Endothelial cell of umbilical vein (primary cell): Measurements from ENCODE around the gene UBE2E3. TPM values are rescaled to one million over a fixed set of nuclear protein-coding genes. Genes with fewer than 3 reads are reported as not detected.

Source experiments
- BruUV-seq: library from RNA; stranded (reverse); fragments of 400-500 nt; replicated peaks from 2 replicates; lab custom pipeline; 2021; lab: Mats Ljungman, UMichigan
- CTCF ChIA-PET: fragments of 300-600, 350-600 bp; sonication (Branson Sonifier 250); formaldehyde crosslinking; loops from one replicate; lab custom pipeline; 2021; ENCODE audit warnings: antibody characterized with exemption, inconsistent platforms; lab: Charles Lee
- POLR2A ChIA-PET: fragments of 300-600, 350-600 bp; sonication (Branson Sonifier 250); formaldehyde crosslinking; loops from one replicate; lab custom pipeline; 2021; ENCODE audit warnings: antibody characterized with exemption, inconsistent platforms; lab: Charles Lee
- DNase-seq: peaks from one replicate; pipeline ENCODE4 v3.0.0-alpha.2; 2011; ENCODE audit warnings: low read depth, low spot score
- FAIRE-seq: peaks from 2 replicates; lab custom pipeline; 2011; peaks lifted over from hg19 to GRCh38; lab: Jason Lieb, UNC
- H2AFZ ChIP-seq: 2 replicates; pipeline ENCODE4 v1.6.0; 2012; ENCODE audit warnings: low read depth, low read length, control low read depth, inconsistent platforms
- H3K27ac ChIP-seq: 2 replicates; pipeline ENCODE4 v1.5.1; 2011; ENCODE audit warnings: low read depth, mild to moderate bottlenecking, control low read depth, low read length, moderate library complexity; ENCODE audit not compliant: insufficient read depth
- H3K27me3 ChIP-seq, 2 experiments: 2 replicates each; pipeline versions ENCODE4 v1.6.0 to v1.6.1; 2011; ENCODE audit warnings: low read length in 2 of 2, mixed read lengths in 1 of 2; ENCODE audit not compliant: control insufficient read depth in 2 of 2, insufficient read depth in 2 of 2
- H3K36me3 ChIP-seq, 2 experiments: 2 replicates in 1 of 2; 3 replicates in 1 of 2; pipeline ENCODE4 v1.5.1; 2011; ENCODE audit warnings: low read length in 2 of 2, mild to moderate bottlenecking in 1 of 2, moderate library complexity in 1 of 2; ENCODE audit not compliant: control insufficient read depth in 2 of 2, insufficient read depth in 2 of 2; ENCODE audit errors: extremely low read depth in 1 of 2
- H3K4me1 ChIP-seq: 3 replicates; pipeline ENCODE4 v1.5.1; 2011; ENCODE audit warnings: mild to moderate bottlenecking, low read length; ENCODE audit not compliant: control insufficient read depth, insufficient read depth; ENCODE audit errors: extremely low read depth
- H3K4me2 ChIP-seq: 2 replicates; pipeline ENCODE4 v1.6.1; 2011; ENCODE audit warnings: low read length, control low read depth, mixed read lengths; ENCODE audit not compliant: insufficient read depth
- H3K4me3 ChIP-seq, 3 experiments: fragments of 200-600 bp in 1 of 3; sonication (generic), shearing (Covaris generic) in 1 of 3; replicated peaks in 1 of 3; 2 replicates each; pipeline ENCODE4 v1.5.1; 2011 to 2016; ENCODE audit warnings: control low read depth in 3 of 3, low read length in 3 of 3, mild to moderate bottlenecking in 2 of 3, inconsistent platforms in 1 of 3, low read depth in 1 of 3, moderate library complexity in 1 of 3; ENCODE audit not compliant: insufficient read depth in 1 of 3
- H3K79me2 ChIP-seq: 2 replicates; pipeline ENCODE4 v1.6.0; 2012; ENCODE audit warnings: low read length, inconsistent platforms; ENCODE audit not compliant: control insufficient read depth, insufficient read depth
- H3K9ac ChIP-seq: replicated peaks from 2 replicates; pipeline ENCODE3; 2011; ENCODE audit warnings: low read length, control low read depth; ENCODE audit not compliant: insufficient read depth; ENCODE audit errors: extremely low read depth
- H3K9me1 ChIP-seq: replicated peaks from 3 replicates; pipeline ENCODE4 v1.6.0; 2011; ENCODE audit warnings: mild to moderate bottlenecking, low read length; ENCODE audit not compliant: control insufficient read depth, insufficient read depth; ENCODE audit errors: extremely low read depth
- H3K9me3 ChIP-seq: replicated peaks from 2 replicates; pipeline ENCODE4 v1.5.1; 2012; ENCODE audit warnings: low read length, inconsistent platforms; ENCODE audit not compliant: control insufficient read depth, insufficient read depth
- H4K20me1 ChIP-seq: replicated peaks from 2 replicates; pipeline ENCODE3; 2011; ENCODE audit warnings: mild to moderate bottlenecking, low read length; ENCODE audit not compliant: control insufficient read depth, insufficient read depth; ENCODE audit errors: extremely low read depth
- CTCF ChIP-seq, 2 donors: IDR thresholded peaks; 1 replicate in 1 of 2; 2 replicates in 1 of 2; pipeline ENCODE4 v1.5.1; 2011; ENCODE audit warnings: low read length in 2 of 2, mild to moderate bottlenecking in 2 of 2, moderate library complexity in 2 of 2, control low read depth in 1 of 2, inconsistent platforms in 1 of 2, low read depth in 1 of 2; ENCODE audit not compliant: insufficient read depth in 1 of 2; ENCODE audit errors: extremely low read depth in 1 of 2
- EZH2 ChIP-seq: IDR thresholded peaks from 2 replicates; pipeline ENCODE4 v1.6.1; 2012; ENCODE audit warnings: borderline replicate concordance, low read depth, mild to moderate bottlenecking, moderate library complexity, low read length, inconsistent platforms; ENCODE audit not compliant: severe bottlenecking
- FOS ChIP-seq: IDR thresholded peaks from 2 replicates; pipeline ENCODE4 v1.6.1; 2011; ENCODE audit warnings: mild to moderate bottlenecking, low read length, moderate library complexity, borderline replicate concordance; ENCODE audit not compliant: insufficient read depth
- GATA2 ChIP-seq: IDR thresholded peaks from 2 replicates; pipeline ENCODE4 v1.7.0; 2011; ENCODE audit warnings: low read depth, mild to moderate bottlenecking, moderate library complexity, mixed read lengths, low read length; ENCODE audit not compliant: insufficient read length, insufficient read depth
- JUN ChIP-seq: IDR thresholded peaks from 2 replicates; pipeline ENCODE4 v1.6.1; 2011; ENCODE audit warnings: borderline replicate concordance, low read depth; ENCODE audit not compliant: insufficient read length, insufficient read depth
- MAX ChIP-seq: IDR thresholded peaks from 2 replicates; pipeline ENCODE4 v1.6.1; 2011; ENCODE audit not compliant: insufficient read depth, insufficient read length
- MYC ChIP-seq: IDR thresholded peaks from one replicate; pipeline ENCODE4 v1.6.1; 2011; ENCODE audit warnings: mild to moderate bottlenecking, low read depth, low read length
- POLR2A ChIP-seq: IDR thresholded peaks from 2 replicates; pipeline ENCODE4 v1.6.1; 2012; ENCODE audit warnings: low read depth, mild to moderate bottlenecking, control low read depth, low read length
- POLR2AphosphoS5 ChIP-seq: IDR thresholded peaks from 2 replicates; pipeline ENCODE4 v1.6.1; 2012; ENCODE audit warnings: low read depth, mild to moderate bottlenecking, control low read depth, low read length, moderate library complexity; ENCODE audit not compliant: insufficient read depth
- dilution Hi-C: fragments of 300-500 bp; cut with MboI; formaldehyde crosslinking; loops from one replicate; pipeline ENCODE4 v1.15.0; 2019; ENCODE audit warnings: low sequenced_read_pairs; ENCODE audit not compliant: extremely low pct_ligation_motif_present
- intact Hi-C: fragments of 100-400 bp; cut with micrococcal nuclease; formaldehyde crosslinking; loops from one replicate; pipeline ENCODE4 v1.10.0; 2022
- polyA plus RNA-seq, 4 experiments: library from polyadenylated mRNA; depleted of rRNA in 3 of 4; stranded (reverse) in 3 of 4; unstranded in 1 of 4; fragments of >200 nt; gene quantifications; 2 replicates each; pipeline versions ENCODE4 v1.2.1 to v1.2.3, GENCODE V29; 2011 to 2012; ENCODE audit warnings: missing spikeins in 1 of 4
- total RNA-seq: library from RNA; stranded (reverse); gene quantifications from 2 replicates; pipeline ENCODE4 v1.2.3, GENCODE V29; 2021

Gene UBE2E3
- total and polyA plus RNA-seq, 2 donors (not counting 3 experiments of a cell fraction or from before 2014, with no cell fraction given): 81.5 to 107 TPM

GRCh38 chr2:180971811-180972210, 8.6 kb upstream of the UBE2E3 start:
- Histone ChIP-seq H3K9ac (no peak overlapping the region), H4K20me1 (no peaks in the 10 kb centered on the region), H3K27me3 (no peaks in the 10 kb centered on the region), H3K79me2 (no peaks in the 10 kb centered on the region), H3K4me3 (no peak overlapping the region), H3K4me2 (no peak overlapping the region), H3K27ac (no peak overlapping the region), H2AFZ (no peak overlapping the region), H3K4me1 (no peaks in the 10 kb centered on the region), H3K9me1 (no peaks in the 10 kb centered on the region), H3K36me3 (no peaks in the 10 kb centered on the region), H3K9me3 (no peaks in the 10 kb centered on the region)
- intact Hi-C loops (no loop called here), dilution Hi-C loops (no loop called here)
- no TSS peak for BruUV-seq
- ChIA-PET POLR2A (no interaction called here), CTCF (no interaction called here)
- TF ChIP-seq MYC (no peak), FOS (no peak), POLR2A (no peak), CTCF (IDR thresholded peaks at IDR 0.05; ENCODE audit: extremely low read depth in 1 of 2, insufficient read depth in 1 of 2, low read depth in 1 of 2, low read length in 2 of 2) (no peak)
- FAIRE-seq (no peak), DNase-seq (no peak)

GRCh38 chr2:180975585-180975984, 4.8 kb upstream of the UBE2E3 start:
- H3K4me1 ChIP-seq: peaks cover 7% of the 10 kb centered on the region
- H3K9me3 ChIP-seq: no peaks in the 10 kb centered on the region
- no peaks in the 10 kb centered on the region for H3K27me3 ChIP-seq
- H4K20me1 ChIP-seq: no peaks in the 10 kb centered on the region
- no peak overlapping the region for H3K9ac ChIP-seq
- no peak overlapping the region for H3K4me3 ChIP-seq
- dilution Hi-C loops: no loop called here
- ChIA-PET POLR2A (no interaction called here), CTCF (interaction anchor here (1.5 kb wide), 1 partner anchor 851 kb away, joined by 3 read pairs; no protein-coding TSS in a partner anchor)
- BruUV-seq: no TSS peak
- DNase-seq (no peak), FAIRE-seq (no peak)
- intact Hi-C loops: no loop called here
- H3K79me2 ChIP-seq: no peaks in the 10 kb centered on the region
- no peak overlapping the region for H3K27ac ChIP-seq
- TF ChIP-seq CTCF (IDR thresholded peaks at IDR 0.05; ENCODE audit: extremely low read depth in 1 of 2, insufficient read depth in 1 of 2, low read depth in 1 of 2, low read length in 2 of 2): no peak
- TF ChIP-seq MAX: no peak
- no peak for TF ChIP-seq MYC
- no peak for TF ChIP-seq EZH2
- TF ChIP-seq JUN: no peak
- no peak for TF ChIP-seq GATA2
- no peak for TF ChIP-seq POLR2AphosphoS5
- no peak for TF ChIP-seq FOS
- no peak for TF ChIP-seq POLR2A
- no peaks in the 10 kb centered on the region for H3K9me1 ChIP-seq
- H3K4me2 ChIP-seq: no peak overlapping the region
- no peak overlapping the region for H2AFZ ChIP-seq
- no peaks in the 10 kb centered on the region for H3K36me3 ChIP-seq
